ENCODE measurements around the gene NFE2L1.
A peak's percentile ranks its signal among the peaks of the same experiment; 100 is the strongest.
"Not testable (repeated sequence)": the region's sequence is repeated elsewhere in the genome, so short reads cannot be mapped to it uniquely, and the experiment has no call there.

The NFE2L1 gene

GRCh38 chr17:48068491-48068961, 20.4 kb downstream of the NFE2L1 start:
- no peak for DNase-seq (ENCODE audit: low read depth in 2 of 2)

GRCh38 chr17:48070195-48070594, 22.0 kb downstream of the NFE2L1 start:
- DNase-seq (ENCODE audit: low read depth in 2 of 2): no peak

- DNase-seq (ENCODE audit: low read depth in 2 of 2): no peak
Measured at GRCh38 chr17:48071654-48072053, 23.5 kb downstream of the NFE2L1 start.

GRCh38 chr17:48072811-48073210, 24.7 kb downstream of the NFE2L1 start:
- not testable (repeated sequence) for DNase-seq (ENCODE audit: low read depth in 2 of 2)

GRCh38 chr17:48073566-48074094, 25.5 kb downstream of the NFE2L1 start:
- DNase-seq (ENCODE audit: low read depth in 2 of 2): not testable (repeated sequence)

GRCh38 chr17:48074322-48075081, 26.3 kb downstream of the NFE2L1 start:
- DNase-seq (ENCODE audit: low read depth in 2 of 2): peak; percentile 23 to 28

GRCh38 chr17:48077152-48077551, 29.0 kb downstream of the NFE2L1 start:
- not testable (repeated sequence) for DNase-seq (ENCODE audit: low read depth in 2 of 2)

- DNase-seq (ENCODE audit: low read depth in 2 of 2): no peak
Measured at GRCh38 chr17:48081858-48082257, 33.7 kb downstream of the NFE2L1 start.

GRCh38 chr17:48084932-48085331, 36.8 kb downstream of the NFE2L1 start:
- no peak for DNase-seq (ENCODE audit: low read depth in 2 of 2)

GRCh38 chr17:48093341-48094045, 45.3 kb downstream of the NFE2L1 start:
- DNase-seq (ENCODE audit: low read depth in 2 of 2): no peak

GRCh38 chr17:48095611-48096010, 47.5 kb downstream of the NFE2L1 start:
- no peak for DNase-seq (ENCODE audit: low read depth in 2 of 2)

GRCh38 chr17:48100160-48100559, 52.0 kb downstream of the NFE2L1 start:
- no peak for DNase-seq (ENCODE audit: low read depth in 2 of 2)

- DNase-seq (ENCODE audit: low read depth in 2 of 2): no peak
Measured at GRCh38 chr17:48100591-48101011, 52.4 kb downstream of the NFE2L1 start.

- DNase-seq (ENCODE audit: low read depth in 2 of 2): peak; percentile 94 to 96
Measured at GRCh38 chr17:48101012-48101720, 53.0 kb downstream of the NFE2L1 start, which contains the start of gene CBX1. Gene CBX1 (minus strand): TSS chr17:48101478. CDS start chr17:48077004, 24,474 bp downstream.

GRCh38 chr17:48102043-48102750, 54.0 kb downstream of the NFE2L1 start:
- no peak for DNase-seq (ENCODE audit: low read depth in 2 of 2)

- DNase-seq (ENCODE audit: low read depth in 2 of 2): no peak
Measured at GRCh38 chr17:48102798-48103715, 54.9 kb downstream of the NFE2L1 start.

- DNase-seq (ENCODE audit: low read depth in 2 of 2): no peak
Measured at GRCh38 chr17:48104440-48104839, 56.3 kb downstream of the NFE2L1 start.

- no peak for DNase-seq (ENCODE audit: low read depth in 2 of 2)
Measured at GRCh38 chr17:48106802-48107136, 58.6 kb downstream of the NFE2L1 start.

GRCh38 chr17:48107137-48108055, 59.2 kb downstream of the NFE2L1 start, which contains the start of gene SNX11:
Gene SNX11 (plus strand): TSS chr17:48107766. CDS start chr17:48112044, 4,278 bp downstream.
- DNase-seq (ENCODE audit: low read depth in 2 of 2): peak; percentile 85 to 87
